Panc1 (cell line): ENCODE results near the gene TREM2. TPM values are rescaled to one million over a fixed set of nuclear protein-coding genes. Genes with fewer than 3 reads are reported as not detected.

ENCODE experiments used
- ATAC-seq: fragments of 200-7000 bp; cut with Tn5 transposase; 2 replicates; pipeline ENCODE4 v1.9.1; 2020; ENCODE audit warnings: mild to moderate bottlenecking, moderate library complexity
- BruUV-seq: library from RNA; stranded (reverse); fragments of 400-500 nt; replicated peaks from 2 replicates; lab custom pipeline; 2021; lab: Mats Ljungman, UMichigan
- CTCF ChIA-PET: fragments of 300-600 bp; sonication (Branson Sonifier 250); formaldehyde crosslinking; loops from one replicate; lab custom pipeline; 2022; ENCODE audit warnings: antibody characterized with exemption; lab: Charles Lee
- POLR2A ChIA-PET: fragments of 300-600 bp; sonication (Branson Sonifier 250); formaldehyde crosslinking; loops from one replicate; lab custom pipeline; 2022; ENCODE audit warnings: antibody characterized with exemption; lab: Charles Lee
- DNase-seq: peaks from one replicate; pipeline ENCODE4 v3.0.0-alpha.2; 2010; ENCODE audit warnings: low read depth, low spot score
- H3K27ac ChIP-seq: 2 replicates; pipeline ENCODE4 v1.5.1; 2011; ENCODE audit warnings: mild to moderate bottlenecking, low read length, inconsistent platforms
- H3K27me3 ChIP-seq: fragments of 200-500 bp; sonication (Bioruptor generic); 2 replicates; pipeline ENCODE4 v1.6.0; 2014; ENCODE audit warnings: low read length, inconsistent platforms; ENCODE audit not compliant: control insufficient read depth, insufficient read depth
- H3K36me3 ChIP-seq: fragments of 200-500 bp; sonication (Bioruptor generic); 2 replicates; pipeline ENCODE4 v1.5.1; 2014; ENCODE audit warnings: inconsistent platforms, mild to moderate bottlenecking, low read length, moderate library complexity; ENCODE audit not compliant: control insufficient read depth, insufficient read depth
- H3K4me1 ChIP-seq: 2 replicates; pipeline ENCODE4 v1.5.1; 2011; ENCODE audit warnings: inconsistent platforms, mild to moderate bottlenecking, low read length, moderate library complexity; ENCODE audit not compliant: control insufficient read depth, insufficient read depth
- H3K4me3 ChIP-seq, 2 experiments: 2 replicates each; pipeline ENCODE4 v1.5.1; 2011 to 2012; ENCODE audit warnings: low read depth in 2 of 2, low read length in 2 of 2, mild to moderate bottlenecking in 2 of 2, inconsistent platforms in 1 of 2, moderate library complexity in 1 of 2
- H3K9me3 ChIP-seq: fragments of 200-500 bp; sonication (Bioruptor generic); 2 replicates; pipeline ENCODE4 v1.5.1; 2014; ENCODE audit warnings: low read depth, mild to moderate bottlenecking, inconsistent platforms, low read length, moderate library complexity; ENCODE audit not compliant: control insufficient read depth, insufficient read depth
- POLR2AphosphoS5 ChIP-seq: IDR thresholded peaks from 2 replicates; pipeline ENCODE4 v1.6.1; 2012; ENCODE audit warnings: mild to moderate bottlenecking, low read depth, low read length, moderate library complexity
- SIN3A ChIP-seq: IDR thresholded peaks from 2 replicates; pipeline ENCODE4 v1.6.1; 2012; ENCODE audit warnings: low read depth, mild to moderate bottlenecking, low read length, moderate library complexity, borderline replicate concordance; ENCODE audit not compliant: insufficient read depth
- TCF7L2 ChIP-seq: IDR thresholded peaks from 2 replicates; pipeline ENCODE4 v1.6.1; 2011; ENCODE audit warnings: mild to moderate bottlenecking, low read depth, low read length, inconsistent platforms
- in situ Hi-C: cut with HindIII; loops from 2 replicates; pipeline ENCODE4 v1.10.0; 2016; ENCODE audit warnings: low sequenced_read_pairs, low pct_unique_long_range_greater_than_20kb
- intact Hi-C: fragments of 100-400 bp; cut with micrococcal nuclease; formaldehyde crosslinking; loops from one replicate; pipeline ENCODE4 v1.10.0; 2022; ENCODE audit not compliant: unreplicated experiment
- total RNA-seq: library from RNA; stranded (reverse); gene quantifications from one replicate; pipeline ENCODE4 v1.2.1, GENCODE V29; 2021; ENCODE audit not compliant: unreplicated experiment
- TF ChIP-seq, protein P1 (sequence below), 2 experiments: IDR thresholded peaks; 2 replicates each; pipeline ENCODE4 v1.6.1; 2011 to 2012; ENCODE audit warnings: low read depth in 2 of 2, control low read depth in 1 of 2, low read length in 1 of 2, mild to moderate bottlenecking in 1 of 2, moderate library complexity in 1 of 2; ENCODE audit not compliant: insufficient read depth in 1 of 2
- TF ChIP-seq, protein P2 (sequence below): fragments of 450-650 bp; IDR thresholded peaks from 2 replicates; pipeline ENCODE4 v1.5.1; 2017; ENCODE audit warnings: mild to moderate bottlenecking

TREM2 gene
- total RNA-seq, 1 experiment from 2014 or later, result not detected

DNA sequence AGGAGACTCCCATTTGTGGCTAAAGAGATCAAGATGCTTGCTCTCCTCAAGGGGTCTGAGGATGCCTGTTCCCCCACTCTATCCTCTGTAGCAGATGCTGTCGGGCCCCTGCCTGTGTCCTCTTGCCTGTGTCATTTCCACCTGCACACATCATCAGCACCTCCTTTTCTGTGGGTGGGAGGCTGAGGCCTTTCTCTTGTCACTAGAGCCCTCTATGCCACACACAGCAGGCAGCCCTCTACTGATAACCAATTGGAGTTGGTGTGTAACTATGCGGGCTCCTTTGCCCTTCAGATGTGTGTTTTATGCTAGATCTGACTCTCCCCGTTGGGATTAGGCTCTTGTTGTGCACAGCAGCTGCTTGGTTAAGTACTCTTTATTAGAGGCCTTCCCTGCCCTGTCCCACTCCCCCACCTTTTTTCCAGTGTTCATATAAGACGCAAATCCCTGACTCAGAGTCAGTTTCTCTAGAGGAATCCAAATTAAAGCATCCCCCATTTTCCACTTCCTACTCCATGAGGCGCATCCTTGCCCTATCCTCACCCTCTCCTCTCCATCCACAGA, 30.3 kb upstream of the TREM2 start:
- Histone ChIP-seq H3K27me3 (peaks cover 4% of the 10 kb centered on the region; the same call in 1 of the 2 replicates), H3K36me3 (no peaks in the 10 kb centered on the region), H3K4me1 (no peaks in the 10 kb centered on the region), H3K9me3 (peaks cover 4% of the 10 kb centered on the region; the same call in 1 of the 2 replicates), H3K27ac (no peak overlapping the region), H3K4me3 (no peak overlapping the region)
- DNase-seq, result no peak
- BruUV-seq, result no TSS peak
- ATAC-seq, result 0 out of 2 replicates have a peak, but pooled peaks have one; percentile 41
- intact Hi-C loops, result no loop called here
- TF ChIP-seq, protein P1, sequence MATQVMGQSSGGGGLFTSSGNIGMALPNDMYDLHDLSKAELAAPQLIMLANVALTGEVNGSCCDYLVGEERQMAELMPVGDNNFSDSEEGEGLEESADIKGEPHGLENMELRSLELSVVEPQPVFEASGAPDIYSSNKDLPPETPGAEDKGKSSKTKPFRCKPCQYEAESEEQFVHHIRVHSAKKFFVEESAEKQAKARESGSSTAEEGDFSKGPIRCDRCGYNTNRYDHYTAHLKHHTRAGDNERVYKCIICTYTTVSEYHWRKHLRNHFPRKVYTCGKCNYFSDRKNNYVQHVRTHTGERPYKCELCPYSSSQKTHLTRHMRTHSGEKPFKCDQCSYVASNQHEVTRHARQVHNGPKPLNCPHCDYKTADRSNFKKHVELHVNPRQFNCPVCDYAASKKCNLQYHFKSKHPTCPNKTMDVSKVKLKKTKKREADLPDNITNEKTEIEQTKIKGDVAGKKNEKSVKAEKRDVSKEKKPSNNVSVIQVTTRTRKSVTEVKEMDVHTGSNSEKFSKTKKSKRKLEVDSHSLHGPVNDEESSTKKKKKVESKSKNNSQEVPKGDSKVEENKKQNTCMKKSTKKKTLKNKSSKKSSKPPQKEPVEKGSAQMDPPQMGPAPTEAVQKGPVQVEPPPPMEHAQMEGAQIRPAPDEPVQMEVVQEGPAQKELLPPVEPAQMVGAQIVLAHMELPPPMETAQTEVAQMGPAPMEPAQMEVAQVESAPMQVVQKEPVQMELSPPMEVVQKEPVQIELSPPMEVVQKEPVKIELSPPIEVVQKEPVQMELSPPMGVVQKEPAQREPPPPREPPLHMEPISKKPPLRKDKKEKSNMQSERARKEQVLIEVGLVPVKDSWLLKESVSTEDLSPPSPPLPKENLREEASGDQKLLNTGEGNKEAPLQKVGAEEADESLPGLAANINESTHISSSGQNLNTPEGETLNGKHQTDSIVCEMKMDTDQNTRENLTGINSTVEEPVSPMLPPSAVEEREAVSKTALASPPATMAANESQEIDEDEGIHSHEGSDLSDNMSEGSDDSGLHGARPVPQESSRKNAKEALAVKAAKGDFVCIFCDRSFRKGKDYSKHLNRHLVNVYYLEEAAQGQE (IDR thresholded peaks at IDR 0.05; ENCODE audit: insufficient read depth in 1 of 2, low read depth in 2 of 2, low read length in 1 of 2), result no peak
- TF ChIP-seq TCF7L2 (no peak), POLR2AphosphoS5 (no peak), SIN3A (no peak)
- TF ChIP-seq, protein P2, sequence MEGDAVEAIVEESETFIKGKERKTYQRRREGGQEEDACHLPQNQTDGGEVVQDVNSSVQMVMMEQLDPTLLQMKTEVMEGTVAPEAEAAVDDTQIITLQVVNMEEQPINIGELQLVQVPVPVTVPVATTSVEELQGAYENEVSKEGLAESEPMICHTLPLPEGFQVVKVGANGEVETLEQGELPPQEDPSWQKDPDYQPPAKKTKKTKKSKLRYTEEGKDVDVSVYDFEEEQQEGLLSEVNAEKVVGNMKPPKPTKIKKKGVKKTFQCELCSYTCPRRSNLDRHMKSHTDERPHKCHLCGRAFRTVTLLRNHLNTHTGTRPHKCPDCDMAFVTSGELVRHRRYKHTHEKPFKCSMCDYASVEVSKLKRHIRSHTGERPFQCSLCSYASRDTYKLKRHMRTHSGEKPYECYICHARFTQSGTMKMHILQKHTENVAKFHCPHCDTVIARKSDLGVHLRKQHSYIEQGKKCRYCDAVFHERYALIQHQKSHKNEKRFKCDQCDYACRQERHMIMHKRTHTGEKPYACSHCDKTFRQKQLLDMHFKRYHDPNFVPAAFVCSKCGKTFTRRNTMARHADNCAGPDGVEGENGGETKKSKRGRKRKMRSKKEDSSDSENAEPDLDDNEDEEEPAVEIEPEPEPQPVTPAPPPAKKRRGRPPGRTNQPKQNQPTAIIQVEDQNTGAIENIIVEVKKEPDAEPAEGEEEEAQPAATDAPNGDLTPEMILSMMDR, result no peak
- POLR2A ChIA-PET, result no interaction called here
- in situ Hi-C loops, result no loop called here
- CTCF ChIA-PET, result no interaction called here

DNA sequence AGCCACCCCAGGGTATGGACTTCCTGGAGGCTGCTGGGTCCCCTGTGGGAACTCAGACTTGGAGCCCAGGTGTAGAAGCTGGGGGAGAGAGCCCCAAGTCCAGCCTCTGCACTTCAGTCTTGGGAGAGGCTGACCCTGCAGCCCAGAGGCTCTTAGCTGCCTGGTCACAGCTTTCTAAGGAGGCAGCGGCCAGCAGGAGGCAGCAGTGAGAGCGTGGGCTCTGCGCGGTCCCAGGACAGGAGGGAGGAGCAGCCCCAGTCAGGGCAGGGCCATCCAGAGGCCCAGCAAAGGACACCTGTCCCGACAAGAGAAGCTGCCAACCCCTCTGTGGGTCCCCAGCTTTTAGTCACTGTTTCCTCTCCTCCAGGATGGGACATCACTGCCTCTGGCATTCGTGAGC, 28.7 kb upstream of the TREM2 start:
- intact Hi-C loops, result no loop called here
- peaks cover 3% of the 10 kb centered on the region; the same call in 1 of the 2 replicates for H3K27me3 ChIP-seq
- in situ Hi-C loops, result no loop called here

More for the DNA sequence above, 28.7 kb upstream of the TREM2 start:
- Histone ChIP-seq H3K36me3 (no peaks in the 10 kb centered on the region), H3K4me3 (no peak overlapping the region), H3K4me1 (no peaks in the 10 kb centered on the region), H3K9me3 (peaks cover 4% of the 10 kb centered on the region; the same call in 1 of the 2 replicates), H3K27ac (no peak overlapping the region)
- CTCF ChIA-PET, result interaction anchor here (1.0 kb wide), 1 partner anchor 10 kb away, joined by 5 read pairs; no protein-coding TSS in a partner anchor
- TF ChIP-seq SIN3A, result no peak
- TF ChIP-seq, protein P2, result peak; percentile 66
- BruUV-seq, result no TSS peak
- ATAC-seq (peak; percentile 57; the same call in 1 of the 2 replicates), DNase-seq (no peak)
- POLR2A ChIA-PET, result no interaction called here
